ENCODE data around the gene PDGFRB. TPM values are rescaled to one million over a fixed set of nuclear protein-coding genes. Genes with fewer than 3 reads are reported as not detected.

The PDGFRB gene
- total RNA-seq, 5 donors from 2014 or later (not counting 1 experiment from before 2014, with no cell fraction given): 0.32 to 3.6 (median 1.6) TPM

- Mint-ChIP-seq H3K4me1 (no peaks in the 10 kb centered on the region), H3K27me3 (peaks cover 33 to 34% of the 10 kb centered on the region in 2 donors), H3K9me3 (no peaks in the 10 kb centered on the region), H3K36me3 (no peaks in the 10 kb centered on the region), H3K27ac (no peak overlapping the region), H3K4me3 (no peak overlapping the region)
- ATAC-seq (replicated peaks in 1 of 4): no peak
- Histone ChIP-seq H3K27ac (ENCODE audit: low read length) (no peak overlapping the region), H3K4me1 (ENCODE audit: control insufficient read depth in 1 of 2, extremely low read depth in 1 of 2, insufficient read depth in 2 of 2, low read length in 2 of 2) (no peaks in the 10 kb centered on the region), H3K27me3 (replicated peaks in 1 of 2; ENCODE audit: control insufficient read depth in 2 of 2, extremely low read depth in 1 of 2, insufficient read depth in 2 of 2, low read length in 1 of 2) (peaks cover 2 to 39% of the 10 kb centered on the region in 2 experiments), H3K4me3 (ENCODE audit: control insufficient read depth in 1 of 2, extremely low read depth in 1 of 2, low read length in 1 of 2) (no peak overlapping the region), H3K9me3 (no peaks in the 10 kb centered on the region), H3K36me3 (ENCODE audit: control insufficient read depth in 2 of 2, extremely low read depth in 1 of 2, insufficient read depth in 1 of 2, low read length in 1 of 2) (no peaks in the 10 kb centered on the region)
- WGBS (ENCODE audit: insufficient coverage): 80% methylated on average over 1 of the region's 3 CpGs
- ChIA-PET POLR2A (no interaction called here), CTCF (interaction anchor here in 1 of 2 donors (0.6 kb wide), 1 partner anchor 12 kb away, joined by 4 read pairs; no protein-coding TSS in a partner anchor)
- no peak for DNase-seq
Measured at GRCh38 chr5:150173161-150173560, 17.5 kb upstream of the PDGFRB start.

DNA sequence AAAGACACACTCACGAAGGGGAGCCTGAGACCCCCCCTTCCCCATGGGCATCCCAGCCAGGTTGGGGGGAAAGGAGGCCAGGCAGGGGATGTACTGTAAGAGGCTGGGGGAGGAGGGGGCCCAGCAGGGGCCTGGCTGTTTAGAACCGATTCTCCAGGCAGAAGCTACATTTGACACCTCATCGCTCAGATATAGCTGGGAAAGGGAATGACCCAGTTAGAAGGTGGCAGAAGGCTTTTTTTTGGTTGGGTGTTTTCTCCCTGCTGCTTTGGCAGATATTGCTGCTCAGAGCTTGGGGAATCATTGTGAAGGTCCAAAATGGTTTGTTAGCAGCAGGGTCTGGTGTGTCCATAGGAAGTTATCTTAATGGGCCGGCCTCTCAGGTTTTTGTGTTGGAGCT is 16.9 kb upstream of the PDGFRB start:
- peaks cover 0 to under 1% (median under 1%) of the 10 kb centered on the region in 3 donors for H3K4me1 Mint-ChIP-seq
- H3K27me3 Mint-ChIP-seq: peaks cover 38% of the 10 kb centered on the region in 2 donors
- H3K4me3 ChIP-seq (ENCODE audit: control insufficient read depth in 1 of 2, extremely low read depth in 1 of 2, low read length in 1 of 2): no peak overlapping the region
- DNase-seq: no peak
- H3K27ac Mint-ChIP-seq: no peak overlapping the region
- no peak overlapping the region for H3K4me3 Mint-ChIP-seq
- POLR2A ChIA-PET: interaction anchor here in 1 of 2 donors (0.7 kb wide), 1 partner anchor 562 kb away, joined by 3 read pairs; no protein-coding TSS in a partner anchor
- no peaks in the 10 kb centered on the region for H3K9me3 Mint-ChIP-seq
- no peaks in the 10 kb centered on the region for H3K9me3 ChIP-seq
- no peak for ATAC-seq (replicated peaks in 1 of 4)
- no peaks in the 10 kb centered on the region for H3K36me3 ChIP-seq (ENCODE audit: control insufficient read depth in 2 of 2, extremely low read depth in 1 of 2, insufficient read depth in 1 of 2, low read length in 1 of 2)
- no peaks in the 10 kb centered on the region for H3K36me3 Mint-ChIP-seq
- no peak overlapping the region for H3K27ac ChIP-seq (ENCODE audit: low read length)
- H3K4me1 ChIP-seq (ENCODE audit: control insufficient read depth in 1 of 2, extremely low read depth in 1 of 2, insufficient read depth in 2 of 2, low read length in 2 of 2): peaks cover 0 to under 1% of the 10 kb centered on the region in 2 experiments
- CTCF ChIA-PET: no interaction called here
- peaks cover 4 to 41% of the 10 kb centered on the region in 2 experiments for H3K27me3 ChIP-seq (replicated peaks in 1 of 2; ENCODE audit: control insufficient read depth in 2 of 2, extremely low read depth in 1 of 2, insufficient read depth in 2 of 2, low read length in 1 of 2)
- 87% methylated on average over 3 of the region's 4 CpGs for whole genome bisulfite sequencing (ENCODE audit: insufficient coverage)

- Histone ChIP-seq H3K9me3 (no peaks in the 10 kb centered on the region), H3K27ac (ENCODE audit: low read length) (no peak overlapping the region), H3K36me3 (ENCODE audit: control insufficient read depth in 2 of 2, extremely low read depth in 1 of 2, insufficient read depth in 1 of 2, low read length in 1 of 2) (no peaks in the 10 kb centered on the region), H3K27me3 (replicated peaks in 1 of 2; ENCODE audit: control insufficient read depth in 2 of 2, extremely low read depth in 1 of 2, insufficient read depth in 2 of 2, low read length in 1 of 2) (peaks cover 4 to 43% of the 10 kb centered on the region in 2 experiments), H3K4me1 (ENCODE audit: control insufficient read depth in 1 of 2, extremely low read depth in 1 of 2, insufficient read depth in 2 of 2, low read length in 2 of 2) (peaks cover 0 to 4% of the 10 kb centered on the region in 2 experiments), H3K4me3 (ENCODE audit: control insufficient read depth in 1 of 2, extremely low read depth in 1 of 2, low read length in 1 of 2) (no peak overlapping the region)
- peaks cover 0 to 3% (median 2%) of the 10 kb centered on the region in 3 donors for H3K4me1 Mint-ChIP-seq
- no peak overlapping the region for H3K27ac Mint-ChIP-seq
- WGBS (ENCODE audit: insufficient coverage): 33% methylated on average over 1 of the region's 1 CpG
- H3K9me3 Mint-ChIP-seq: no peaks in the 10 kb centered on the region
- no peak for DNase-seq
- H3K4me3 Mint-ChIP-seq: no peak overlapping the region
- ChIA-PET CTCF (no interaction called here), POLR2A (interaction anchor here in 1 of 2 donors (0.7 kb wide), 1 partner anchor 563 kb away, joined by 3 read pairs; no protein-coding TSS in a partner anchor)
- ATAC-seq (replicated peaks in 1 of 4): no peak
- no peaks in the 10 kb centered on the region for H3K36me3 Mint-ChIP-seq
- H3K27me3 Mint-ChIP-seq: peaks cover 41% of the 10 kb centered on the region in 2 donors
Measured at GRCh38 chr5:150172145-150172544, 16.5 kb upstream of the PDGFRB start.

DNA sequence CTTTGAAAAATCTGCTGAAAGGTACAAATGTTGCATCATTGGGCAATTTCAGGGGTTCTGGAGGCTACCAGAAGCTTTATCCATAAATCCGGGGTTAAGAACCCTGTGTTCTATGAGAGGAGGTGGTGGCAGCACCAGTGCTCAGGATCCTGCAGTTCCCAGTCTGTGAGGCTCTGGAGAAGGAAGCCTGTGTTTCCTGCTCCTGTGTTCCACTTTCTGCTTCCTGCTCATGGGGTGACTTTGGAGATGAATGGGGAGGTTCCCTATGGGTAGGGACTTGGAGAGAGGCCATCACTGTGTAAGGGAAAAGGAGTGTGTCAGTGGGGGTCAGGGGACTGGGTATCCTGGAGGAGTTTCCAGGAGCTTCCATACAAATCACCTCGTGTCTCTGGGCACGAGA is 13.2 kb upstream of the PDGFRB start:
- ATAC-seq (replicated peaks in 1 of 4) (no peak), DNase-seq (no peak)
- Mint-ChIP-seq H3K9me3 (no peaks in the 10 kb centered on the region), H3K27ac (no peak overlapping the region), H3K27me3 (peaks cover 55 to 59% of the 10 kb centered on the region in 2 donors), H3K36me3 (no peaks in the 10 kb centered on the region), H3K4me3 (no peak overlapping the region), H3K4me1 (peaks cover 0 to 3% (median 2%) of the 10 kb centered on the region in 3 donors)
- ChIA-PET POLR2A (no interaction called here), CTCF (no interaction called here)
- Histone ChIP-seq H3K27me3 (replicated peaks in 1 of 2; ENCODE audit: control insufficient read depth in 2 of 2, extremely low read depth in 1 of 2, insufficient read depth in 2 of 2, low read length in 1 of 2) (peaks cover 4 to 38% of the 10 kb centered on the region in 2 experiments), H3K27ac (ENCODE audit: low read length) (no peak overlapping the region), H3K9me3 (no peaks in the 10 kb centered on the region), H3K36me3 (ENCODE audit: control insufficient read depth in 2 of 2, extremely low read depth in 1 of 2, insufficient read depth in 1 of 2, low read length in 1 of 2) (no peaks in the 10 kb centered on the region), H3K4me3 (ENCODE audit: control insufficient read depth in 1 of 2, extremely low read depth in 1 of 2, low read length in 1 of 2) (no peak overlapping the region), H3K4me1 (ENCODE audit: control insufficient read depth in 1 of 2, extremely low read depth in 1 of 2, insufficient read depth in 2 of 2, low read length in 2 of 2) (peaks cover 0 to 4% of the 10 kb centered on the region in 2 experiments)
- WGBS (ENCODE audit: insufficient coverage): no CpG with 5 or more reads among the region's 3 CpGs

- peaks cover 4 to 39% of the 10 kb centered on the region in 2 experiments for H3K27me3 ChIP-seq (replicated peaks in 1 of 2; ENCODE audit: control insufficient read depth in 2 of 2, extremely low read depth in 1 of 2, insufficient read depth in 2 of 2, low read length in 1 of 2)
- peaks cover 49 to 56% of the 10 kb centered on the region in 2 donors for H3K27me3 Mint-ChIP-seq
- no peaks in the 10 kb centered on the region for H3K36me3 Mint-ChIP-seq
- WGBS (ENCODE audit: insufficient coverage): 93% methylated on average over 10 of the region's 14 CpGs
- H3K9me3 ChIP-seq: no peaks in the 10 kb centered on the region
- H3K27ac Mint-ChIP-seq: no peak overlapping the region
- H3K27ac ChIP-seq (ENCODE audit: low read length): no peak overlapping the region
- no peaks in the 10 kb centered on the region for H3K9me3 Mint-ChIP-seq
- ATAC-seq (replicated peaks in 1 of 4) (no peak), DNase-seq (no peak)
- CTCF ChIA-PET: no interaction called here
- POLR2A ChIA-PET: no interaction called here
- peaks cover 0 to 3% (median 2%) of the 10 kb centered on the region in 3 donors for H3K4me1 Mint-ChIP-seq
- no peaks in the 10 kb centered on the region for H3K36me3 ChIP-seq (ENCODE audit: control insufficient read depth in 2 of 2, extremely low read depth in 1 of 2, insufficient read depth in 1 of 2, low read length in 1 of 2)
- H3K4me1 ChIP-seq (ENCODE audit: control insufficient read depth in 1 of 2, extremely low read depth in 1 of 2, insufficient read depth in 2 of 2, low read length in 2 of 2): peaks cover 0 to 4% of the 10 kb centered on the region in 2 experiments
- no peak overlapping the region for H3K4me3 Mint-ChIP-seq
- no peak overlapping the region for H3K4me3 ChIP-seq (ENCODE audit: control insufficient read depth in 1 of 2, extremely low read depth in 1 of 2, low read length in 1 of 2)
Measured at GRCh38 chr5:150167908-150168307, 12.3 kb upstream of the PDGFRB start.

- H3K9me3 Mint-ChIP-seq: no peaks in the 10 kb centered on the region
- Histone ChIP-seq H3K9me3 (no peaks in the 10 kb centered on the region), H3K27ac (ENCODE audit: low read length) (no peak overlapping the region), H3K27me3 (replicated peaks in 1 of 2; ENCODE audit: control insufficient read depth in 2 of 2, extremely low read depth in 1 of 2, insufficient read depth in 2 of 2, low read length in 1 of 2) (peaks cover 4 to 37% of the 10 kb centered on the region in 2 experiments), H3K4me1 (ENCODE audit: control insufficient read depth in 1 of 2, extremely low read depth in 1 of 2, insufficient read depth in 2 of 2, low read length in 2 of 2) (peaks cover 0 to 4% of the 10 kb centered on the region in 2 experiments), H3K4me3 (ENCODE audit: control insufficient read depth in 1 of 2, extremely low read depth in 1 of 2, low read length in 1 of 2) (no peak overlapping the region), H3K36me3 (ENCODE audit: control insufficient read depth in 2 of 2, extremely low read depth in 1 of 2, insufficient read depth in 1 of 2, low read length in 1 of 2) (no peaks in the 10 kb centered on the region)
- POLR2A ChIA-PET: no interaction called here
- no peak for DNase-seq
- H3K27me3 Mint-ChIP-seq: peaks cover 49 to 57% of the 10 kb centered on the region in 2 donors
- no peaks in the 10 kb centered on the region for H3K36me3 Mint-ChIP-seq
- peaks cover 0 to 3% (median 2%) of the 10 kb centered on the region in 3 donors for H3K4me1 Mint-ChIP-seq
- no peak overlapping the region for H3K4me3 Mint-ChIP-seq
- 78% methylated on average over 15 of the region's 15 CpGs for WGBS (ENCODE audit: insufficient coverage)
- no peak for ATAC-seq (replicated peaks in 1 of 4)
- CTCF ChIA-PET: no interaction called here
- H3K27ac Mint-ChIP-seq: no peak overlapping the region
Measured at GRCh38 chr5:150167512-150167850, 11.8 kb upstream of the PDGFRB start.
